GM10266 (cell line): ENCODE measurements around the gene B3GAT3.

Experiments used
- DNase-seq: peaks from one replicate; pipeline ENCODE4 v3.0.0; 2012; ENCODE audit errors: extremely low spot score
- CTCF ChIP-seq: IDR thresholded peaks from 2 replicates; pipeline ENCODE4 v1.5.1; 2012; ENCODE audit warnings: mild to moderate bottlenecking, low read depth; ENCODE audit not compliant: control insufficient read depth, insufficient read depth; ENCODE audit errors: missing control alignments

Gene B3GAT3

GRCh38 chr11:62601372-62602140 lies 20.2 kb downstream of the B3GAT3 start, which contains the start of gene MTA2:
Gene MTA2 (minus strand): TSS chr11:62601865. CDS start chr11:62601450, 415 bp downstream.
- no peak for TF ChIP-seq CTCF
- peak; percentile 99 for DNase-seq

GRCh38 chr11:62601122-62601371 lies 20.7 kb downstream of the B3GAT3 start:
- TF ChIP-seq CTCF, result no peak
- no peak for DNase-seq

GRCh38 chr11:62600367-62601121 lies 21.2 kb downstream of the B3GAT3 start:
- no peak for TF ChIP-seq CTCF
- peak; percentile 15 for DNase-seq

GRCh38 chr11:62599901-62600300 lies 21.9 kb downstream of the B3GAT3 start:
- no peak for DNase-seq

GRCh38 chr11:62599069-62599696 lies 22.6 kb downstream of the B3GAT3 start:
- peak; percentile 95 for DNase-seq
- no peak for TF ChIP-seq CTCF

More at GRCh38 chr11:62599901-62600300, 21.9 kb downstream of the B3GAT3 start:
- no peak for TF ChIP-seq CTCF

GRCh38 chr11:62595124-62595523 lies 26.7 kb downstream of the B3GAT3 start:
- no peak for TF ChIP-seq CTCF
- no peak for DNase-seq

GRCh38 chr11:62593434-62594044 lies 28.2 kb downstream of the B3GAT3 start:
- peak; percentile 64 for DNase-seq
- peak; percentile 74 for TF ChIP-seq CTCF
